GM21381 (cell line): ENCODE data around the gene GALNTL6.

Experiments used
- ATAC-seq: cut with Tn5 transposase; IDR thresholded peaks from one replicate; pipeline ENCODE4 v1.9.1; 2021; ENCODE audit warnings: mild to moderate bottlenecking, moderate library complexity; ENCODE audit not compliant: unreplicated experiment

Gene GALNTL6

GRCh38 chr4:172173206-172173605 lies 360.0 kb downstream of the GALNTL6 start:
- ATAC-seq, result no peak

DNA sequence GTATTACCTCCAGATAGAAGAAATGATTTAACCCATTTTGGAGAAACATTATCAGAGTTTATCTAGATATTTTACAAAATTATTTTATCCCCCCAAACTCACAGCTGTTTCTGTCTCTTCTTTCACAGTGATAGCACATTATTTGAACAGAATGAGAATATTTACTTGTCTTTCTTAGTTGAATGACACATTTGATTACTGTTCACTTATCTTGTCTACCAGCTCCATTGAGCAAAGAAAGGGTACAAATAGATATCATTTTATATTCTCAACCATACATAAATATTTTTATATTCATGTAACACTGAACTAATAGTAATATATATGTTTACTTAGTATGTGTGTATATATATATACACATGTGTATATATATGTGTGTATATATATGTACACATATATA lies 364.2 kb downstream of the GALNTL6 start:
- ATAC-seq, result no peak

DNA sequence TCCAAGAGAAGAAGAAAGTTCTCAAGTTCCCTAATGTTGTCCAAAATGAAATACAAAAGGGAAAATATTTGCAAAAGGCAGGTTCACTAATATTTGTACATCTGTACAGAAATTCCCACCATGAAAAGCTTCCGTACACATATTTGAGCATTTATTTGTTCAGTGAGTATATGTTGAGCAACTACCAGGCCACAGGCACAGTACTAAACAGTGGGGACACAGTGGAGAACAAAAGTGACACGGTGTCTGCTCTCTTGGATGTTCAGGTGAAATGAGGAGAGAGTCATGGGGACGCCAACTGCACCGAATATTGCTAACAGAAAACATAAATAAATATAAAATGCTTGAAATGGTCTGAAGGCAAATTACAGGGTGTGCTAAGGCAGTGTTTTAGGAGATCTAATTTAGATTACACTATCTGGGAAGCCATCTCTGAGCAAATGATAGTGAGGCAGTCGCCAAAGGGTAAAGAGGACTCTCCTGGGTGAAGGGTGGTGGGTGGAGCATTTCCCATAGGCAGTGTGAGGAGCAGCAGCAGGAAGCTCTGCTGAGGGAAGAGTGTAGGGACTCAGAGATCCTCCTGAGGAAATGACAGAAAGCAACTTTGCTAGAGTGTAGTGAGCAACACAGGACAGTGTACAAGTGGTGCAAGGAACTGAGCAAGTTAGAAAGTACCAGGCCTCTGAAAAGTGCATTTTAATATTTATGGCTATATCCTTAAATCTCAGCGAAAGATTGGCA lies 375.2 kb downstream of the GALNTL6 start:
- ATAC-seq, result no peak

DNA sequence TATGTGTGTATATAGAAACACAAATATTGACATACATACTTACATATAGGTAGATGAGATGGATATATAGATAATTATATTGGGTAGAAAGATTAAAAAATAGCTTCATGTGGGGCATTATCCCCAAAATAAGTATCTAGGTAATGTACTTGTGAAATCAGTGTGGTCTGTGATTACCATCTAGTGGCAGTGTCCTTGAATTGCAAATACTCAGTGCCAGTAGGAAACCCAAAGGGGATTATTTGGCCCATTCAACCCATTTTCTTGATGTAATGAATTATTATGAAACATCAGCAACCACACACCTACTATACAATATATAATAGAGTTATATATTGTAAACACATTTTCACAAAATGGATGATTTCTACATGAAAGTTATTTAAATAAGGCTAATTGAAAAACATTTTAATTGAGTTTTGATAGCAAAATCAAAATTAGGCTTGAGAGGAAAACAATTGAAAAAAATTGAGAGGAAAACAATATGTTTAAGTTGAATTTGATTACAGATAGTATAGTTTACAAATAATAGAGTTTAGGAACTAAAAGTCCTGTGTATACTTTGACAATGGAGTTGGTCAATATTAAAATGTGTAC lies 389.4 kb downstream of the GALNTL6 start:
- no peak for ATAC-seq

DNA sequence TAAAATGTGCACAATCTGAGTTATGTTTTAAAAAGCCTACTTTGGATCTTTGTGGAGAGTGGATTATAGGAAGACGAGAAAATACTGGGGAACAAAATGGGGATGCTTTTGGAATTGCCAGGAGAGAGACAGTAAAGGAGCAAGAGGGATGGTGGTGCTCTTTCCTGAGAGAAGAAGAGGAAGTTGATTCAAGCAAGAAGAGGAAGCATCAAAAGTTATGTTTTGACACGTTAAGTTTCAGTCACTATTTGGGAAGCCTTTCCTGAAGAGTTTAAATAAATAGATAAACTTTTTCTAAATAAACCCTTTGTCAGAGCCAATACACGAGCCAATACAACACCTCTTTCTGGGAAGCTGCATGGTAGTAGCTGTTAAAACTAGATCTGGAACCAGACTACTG lies 394.1 kb downstream of the GALNTL6 start:
- ATAC-seq, result no peak

- no peak for ATAC-seq
Observed at GRCh38 chr4:172207886-172208285, 394.7 kb downstream of the GALNTL6 start.

DNA sequence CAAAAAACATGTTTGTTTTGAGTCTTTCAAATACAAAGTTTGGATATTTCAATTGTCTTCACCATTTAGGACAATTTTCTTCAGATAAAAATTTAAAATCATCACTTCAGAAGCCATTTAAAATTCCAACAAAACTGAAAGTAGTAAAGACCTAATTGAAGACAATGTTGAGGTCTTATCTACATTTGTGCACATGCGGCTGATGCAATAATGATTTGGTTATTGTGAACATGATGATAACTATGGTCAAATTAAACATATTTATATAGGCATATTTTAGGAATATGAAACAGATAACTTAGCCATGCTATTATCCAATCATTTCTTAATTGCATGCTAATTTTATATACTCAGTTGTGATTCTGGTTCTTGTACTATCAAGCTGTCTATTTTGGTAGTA lies 407.5 kb downstream of the GALNTL6 start:
- ATAC-seq, result no peak

DNA sequence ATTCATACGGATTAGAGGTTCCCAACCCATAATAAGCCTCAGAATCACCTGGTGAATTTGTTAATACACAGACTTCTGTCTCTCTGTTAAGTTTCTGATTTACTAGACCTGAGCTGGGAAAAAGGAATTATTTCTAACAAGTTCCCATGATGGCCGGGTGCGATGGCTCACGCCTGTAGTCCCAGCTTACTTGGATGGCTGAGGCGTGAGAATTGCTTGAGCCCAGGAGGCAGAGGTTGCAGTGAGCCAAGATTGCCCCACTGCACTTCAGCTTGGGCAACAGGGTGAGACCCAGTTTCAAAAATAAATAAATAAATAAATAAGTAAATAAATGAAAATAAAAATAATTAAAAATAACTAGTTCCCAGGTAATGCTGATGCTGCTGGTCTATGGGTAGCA lies 412.3 kb downstream of the GALNTL6 start:
- ATAC-seq, result no peak

- no peak for ATAC-seq
Observed at GRCh38 chr4:172232966-172233365, 419.8 kb downstream of the GALNTL6 start.

- ATAC-seq, result no peak
Observed at GRCh38 chr4:172243551-172243950, 430.3 kb downstream of the GALNTL6 start.

DNA sequence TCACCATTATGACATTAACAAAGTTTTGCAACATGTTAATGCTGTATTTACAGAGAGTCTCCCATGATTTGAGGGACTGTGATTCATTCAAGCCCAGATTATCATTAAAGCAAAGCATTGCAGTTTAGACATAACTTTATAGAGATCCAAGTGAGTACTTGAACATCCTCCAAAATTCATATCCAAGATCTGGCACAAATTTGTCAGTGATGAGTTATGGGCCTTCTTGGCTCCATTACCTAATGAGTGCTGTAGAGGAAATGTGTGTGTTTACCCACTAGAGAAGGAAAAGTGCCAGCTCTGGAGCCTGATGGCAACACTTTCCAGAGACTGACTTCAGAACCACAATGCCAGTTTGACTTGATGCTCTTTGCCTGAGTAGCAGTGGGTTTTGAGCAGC lies 432.3 kb downstream of the GALNTL6 start:
- no peak for ATAC-seq

GRCh38 chr4:172253409-172253808 lies 440.2 kb downstream of the GALNTL6 start:
- no peak for ATAC-seq

DNA sequence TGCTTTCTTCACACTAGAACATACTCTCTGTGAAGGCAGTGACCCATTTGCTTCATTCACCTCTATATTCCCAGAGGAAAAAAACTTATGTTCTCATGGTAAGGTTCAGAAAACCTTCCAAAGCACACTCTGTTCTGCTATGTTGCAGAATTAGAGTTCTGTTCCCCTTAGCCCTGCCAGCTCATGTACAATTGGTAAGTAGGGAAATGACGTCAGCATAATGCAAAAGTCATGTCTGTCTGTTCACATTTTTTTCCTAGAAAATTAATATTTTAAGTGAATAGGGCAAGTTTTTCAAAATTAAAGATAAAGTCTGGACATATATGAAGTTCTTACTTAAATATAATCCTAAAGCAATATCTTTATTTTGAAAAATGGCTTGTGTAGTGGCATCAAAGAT lies 443.6 kb downstream of the GALNTL6 start:
- no peak for ATAC-seq

DNA sequence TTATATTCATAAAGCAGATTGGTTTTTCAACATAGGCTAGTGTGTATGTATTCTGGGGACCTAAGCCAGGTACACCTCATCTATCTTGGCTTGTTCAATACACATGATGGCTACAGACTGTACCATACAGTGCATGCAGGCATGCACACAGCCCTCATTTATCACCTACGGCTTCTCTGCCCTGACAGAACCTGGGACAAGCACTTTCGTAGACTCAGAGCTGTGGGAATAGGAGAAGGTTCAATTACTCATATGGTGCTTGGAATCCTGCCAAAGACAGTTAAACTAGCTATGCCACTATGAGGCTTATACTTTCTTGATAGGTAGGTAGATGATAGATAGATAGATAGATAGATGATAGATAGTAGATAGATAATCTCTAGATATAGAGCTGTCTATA lies 457.2 kb downstream of the GALNTL6 start:
- ATAC-seq, result no peak

DNA sequence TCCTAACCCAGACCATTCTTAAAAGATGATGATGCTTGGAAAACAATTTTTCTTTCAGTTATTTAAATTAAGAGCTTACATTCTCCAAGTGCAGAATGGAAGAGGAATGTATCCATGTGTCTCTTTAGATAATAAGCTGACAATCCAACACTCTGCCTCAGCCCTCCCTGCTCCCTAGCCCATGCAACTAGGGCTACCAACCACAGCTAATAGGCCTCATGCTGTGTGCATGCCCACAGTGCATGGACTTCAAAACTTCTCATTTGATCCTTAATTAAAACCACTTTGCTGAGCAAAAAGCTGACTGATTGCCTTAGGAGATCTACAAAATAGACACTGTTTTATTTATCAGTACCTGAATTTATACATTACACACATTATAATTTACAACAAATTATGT lies 473.9 kb downstream of the GALNTL6 start:
- ATAC-seq, result no peak

DNA sequence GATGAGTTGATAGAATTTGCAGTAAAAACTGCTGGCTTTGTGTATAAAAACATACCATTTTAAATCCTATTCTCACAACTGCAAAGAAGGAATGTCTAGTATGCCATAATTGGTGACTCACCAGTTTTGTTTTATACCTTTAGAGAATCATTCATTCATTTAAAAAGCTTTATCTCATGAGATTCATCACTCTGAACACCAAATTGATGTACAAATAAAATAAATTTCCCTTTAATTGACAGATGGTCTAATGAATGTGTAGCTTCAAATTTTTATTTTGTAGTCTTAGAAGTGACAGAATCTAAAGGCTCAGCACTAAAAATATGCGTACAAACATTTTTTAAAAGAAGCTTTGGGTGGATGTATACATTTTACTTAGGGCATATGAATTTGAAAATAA lies 492.5 kb downstream of the GALNTL6 start:
- ATAC-seq, result no peak

GRCh38 chr4:172308078-172308477 lies 494.9 kb downstream of the GALNTL6 start:
- ATAC-seq, result no peak

- ATAC-seq, result no peak
Observed at GRCh38 chr4:172311682-172312081, 498.5 kb downstream of the GALNTL6 start.

- ATAC-seq, result no peak
Observed at GRCh38 chr4:172323288-172323687, 510.1 kb downstream of the GALNTL6 start.

- ATAC-seq, result no peak
Observed at GRCh38 chr4:172344308-172344938, 531.2 kb downstream of the GALNTL6 start.

GRCh38 chr4:172348426-172348825 lies 535.2 kb downstream of the GALNTL6 start:
- ATAC-seq, result no peak

DNA sequence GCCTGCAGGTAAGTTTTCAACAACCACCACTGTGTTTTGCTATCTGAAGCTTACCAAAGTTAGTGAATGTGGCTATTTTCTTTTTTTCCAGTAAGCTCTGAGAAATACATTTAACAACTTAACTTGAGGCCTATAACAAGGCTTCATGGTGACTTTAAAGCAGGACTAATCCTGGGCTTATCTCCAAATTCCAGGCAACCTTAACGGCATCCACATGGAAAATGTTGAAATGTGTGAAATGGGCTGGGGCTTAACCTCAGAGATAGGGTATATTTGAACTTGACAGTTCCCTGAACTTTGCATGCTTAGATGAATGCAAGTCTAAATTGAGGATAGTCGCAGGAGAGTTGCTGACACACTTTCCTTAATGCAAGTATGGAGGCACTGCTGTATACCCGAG lies 539.2 kb downstream of the GALNTL6 start:
- ATAC-seq, result no peak
